DMS53 (cell line): ENCODE results near the gene ALDH4A1.

Experiments
- DNase-seq: peaks from one replicate; lab custom pipeline; 2025; lab: John Stamatoyannopoulos, UW

ALDH4A1 gene, protein sequence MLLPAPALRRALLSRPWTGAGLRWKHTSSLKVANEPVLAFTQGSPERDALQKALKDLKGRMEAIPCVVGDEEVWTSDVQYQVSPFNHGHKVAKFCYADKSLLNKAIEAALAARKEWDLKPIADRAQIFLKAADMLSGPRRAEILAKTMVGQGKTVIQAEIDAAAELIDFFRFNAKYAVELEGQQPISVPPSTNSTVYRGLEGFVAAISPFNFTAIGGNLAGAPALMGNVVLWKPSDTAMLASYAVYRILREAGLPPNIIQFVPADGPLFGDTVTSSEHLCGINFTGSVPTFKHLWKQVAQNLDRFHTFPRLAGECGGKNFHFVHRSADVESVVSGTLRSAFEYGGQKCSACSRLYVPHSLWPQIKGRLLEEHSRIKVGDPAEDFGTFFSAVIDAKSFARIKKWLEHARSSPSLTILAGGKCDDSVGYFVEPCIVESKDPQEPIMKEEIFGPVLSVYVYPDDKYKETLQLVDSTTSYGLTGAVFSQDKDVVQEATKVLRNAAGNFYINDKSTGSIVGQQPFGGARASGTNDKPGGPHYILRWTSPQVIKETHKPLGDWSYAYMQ

DNA sequence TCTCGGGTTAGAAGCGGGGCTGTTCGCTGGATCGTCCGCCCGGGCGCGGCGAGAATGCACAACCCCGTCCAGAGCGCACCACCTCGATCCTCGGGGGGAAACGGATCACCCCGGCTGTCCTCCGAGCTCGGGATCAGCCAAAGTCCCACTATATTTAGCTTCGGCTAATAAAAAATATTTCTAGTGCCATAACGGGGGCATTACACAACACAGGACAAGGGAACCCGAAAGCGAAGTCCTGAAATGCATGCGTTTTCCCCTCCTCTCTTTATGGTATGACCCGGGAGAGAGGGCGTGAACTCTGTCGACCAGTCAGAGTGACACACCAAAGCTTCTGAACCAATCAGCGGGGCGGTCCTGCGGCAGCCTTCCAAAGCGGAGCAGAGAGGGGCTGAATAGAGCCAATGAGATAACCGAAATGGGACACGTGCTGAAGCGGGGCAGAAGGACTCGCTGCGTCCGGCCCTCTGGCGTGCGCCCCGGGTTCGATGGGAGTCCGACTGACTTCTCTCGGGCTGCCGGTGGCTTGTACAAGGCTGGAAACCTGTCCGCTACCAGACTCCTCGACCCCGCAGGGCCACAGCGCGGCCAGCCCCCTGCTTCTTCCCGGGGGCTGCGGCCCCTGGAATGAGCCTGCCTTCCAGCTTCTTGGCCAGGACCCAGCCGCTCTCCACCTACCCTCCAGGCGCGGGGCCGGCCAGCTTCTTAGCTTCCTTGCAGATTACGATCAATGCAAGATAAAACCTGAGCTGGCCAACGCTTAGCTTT is at the start of gene ALDH4A1:
TSS of gene ALDH4A1 (minus strand) at position 33 of the 768 bp plus-strand sequence. CDS start at position 1, 32 bp downstream.
- peak; percentile 99 for DNase-seq

- DNase-seq = no peak
These were observed 49.5 kb upstream of the ALDH4A1 start for GRCh38 chr1:18951818-18952391.

DNA sequence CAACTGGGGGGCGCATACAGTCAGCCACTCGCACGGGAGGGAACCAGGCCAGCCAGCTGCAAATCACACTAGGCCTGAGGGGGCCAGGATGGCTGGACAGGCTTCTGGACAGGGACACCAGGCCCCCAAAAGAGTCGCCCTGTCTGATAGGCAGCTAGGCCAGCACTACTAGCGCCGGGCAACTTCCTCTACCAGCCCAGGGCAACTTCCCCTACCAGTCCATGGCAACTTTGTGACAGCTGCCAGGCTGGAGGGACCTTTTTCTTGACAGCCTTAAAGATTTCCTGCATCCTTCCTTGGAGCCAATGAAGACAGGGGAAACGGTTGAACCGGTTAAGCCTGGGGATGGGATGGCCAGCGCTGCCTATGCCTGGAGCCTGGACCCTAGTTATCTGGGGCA is 49.1 kb upstream of the ALDH4A1 start:
- no peak for DNase-seq

GRCh38 chr1:18950401-18951026 is 48.2 kb upstream of the ALDH4A1 start:
- DNase-seq = no peak

- no peak for DNase-seq
These were observed 47.5 kb upstream of the ALDH4A1 start for GRCh38 chr1:18949686-18950400.

DNA sequence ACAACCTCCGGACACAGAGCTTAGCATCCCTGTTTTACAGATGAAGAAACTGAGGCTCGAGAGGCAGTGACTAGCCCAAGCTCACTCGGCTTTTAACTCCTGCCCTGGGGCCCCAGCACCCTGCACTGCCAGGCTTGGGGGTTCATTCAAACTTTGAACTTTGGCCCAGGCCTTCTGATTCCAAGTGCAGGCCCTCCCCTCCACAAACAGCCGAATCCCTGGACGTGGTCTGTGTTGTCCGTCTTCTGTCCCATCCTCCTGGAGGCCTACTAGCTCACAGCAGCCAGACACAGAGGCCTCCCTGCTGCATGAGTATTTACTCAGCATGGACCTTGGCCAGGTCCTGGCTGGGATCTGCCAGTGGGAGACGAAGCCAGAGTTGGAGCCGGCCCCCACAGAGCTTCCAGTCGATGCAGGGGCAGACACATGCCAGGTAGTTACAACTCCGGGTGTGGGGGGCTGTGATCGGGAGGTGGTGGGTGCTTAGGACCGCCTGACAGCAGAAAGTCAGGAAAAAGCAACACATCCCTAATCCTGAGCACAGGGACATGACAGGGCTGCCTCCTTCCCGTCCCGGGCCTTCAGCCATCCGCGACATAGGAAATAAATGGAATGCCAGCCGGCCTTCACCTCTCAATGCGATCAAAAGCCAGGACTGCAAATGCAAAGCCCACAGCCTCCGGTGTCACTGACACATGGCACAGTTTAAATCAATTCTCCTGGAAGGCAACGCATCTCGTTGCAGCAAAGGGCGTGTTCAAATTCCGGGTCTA is 46.7 kb upstream of the ALDH4A1 start:
- DNase-seq = no peak

DNA sequence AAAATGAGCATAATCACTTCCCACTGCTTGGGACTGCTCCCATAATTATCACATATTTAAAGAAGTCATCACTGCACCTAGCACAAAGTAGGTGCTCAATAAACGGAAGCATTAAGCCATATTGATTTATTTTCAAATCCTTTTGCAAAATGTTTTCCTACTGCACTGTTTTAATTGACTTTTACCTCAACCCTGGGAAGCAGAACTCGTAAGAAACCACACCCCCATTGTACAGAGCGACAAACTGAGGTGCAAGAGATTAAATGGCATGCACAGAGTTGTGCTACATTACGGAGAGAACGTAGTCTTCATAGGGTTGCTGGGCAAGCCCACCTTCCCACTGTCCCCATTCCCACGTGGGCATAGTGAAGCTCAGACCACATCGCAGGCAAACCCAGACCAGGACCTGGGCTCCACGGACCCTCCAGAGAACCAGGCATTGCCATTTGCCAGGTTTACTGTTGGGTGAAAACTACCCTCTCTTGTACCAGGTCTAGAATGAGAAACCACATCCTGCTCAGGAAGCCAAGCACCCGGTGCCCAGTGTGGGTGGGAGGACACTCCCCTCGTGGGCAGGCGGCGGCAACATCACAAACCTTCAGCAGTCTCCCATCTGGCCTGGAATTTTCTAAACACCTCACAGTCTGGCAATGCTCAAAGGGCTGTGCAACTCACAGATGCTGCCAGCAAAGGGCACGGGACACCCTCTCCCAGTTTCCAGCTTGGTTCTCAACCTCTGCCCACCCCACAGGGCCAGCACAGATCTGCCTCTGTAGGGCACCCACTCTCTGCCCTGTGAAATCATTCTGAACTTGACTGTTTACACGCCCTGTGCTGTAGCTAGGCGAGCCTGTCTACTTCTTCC is 45.9 kb upstream of the ALDH4A1 start:
- no peak for DNase-seq

DNA sequence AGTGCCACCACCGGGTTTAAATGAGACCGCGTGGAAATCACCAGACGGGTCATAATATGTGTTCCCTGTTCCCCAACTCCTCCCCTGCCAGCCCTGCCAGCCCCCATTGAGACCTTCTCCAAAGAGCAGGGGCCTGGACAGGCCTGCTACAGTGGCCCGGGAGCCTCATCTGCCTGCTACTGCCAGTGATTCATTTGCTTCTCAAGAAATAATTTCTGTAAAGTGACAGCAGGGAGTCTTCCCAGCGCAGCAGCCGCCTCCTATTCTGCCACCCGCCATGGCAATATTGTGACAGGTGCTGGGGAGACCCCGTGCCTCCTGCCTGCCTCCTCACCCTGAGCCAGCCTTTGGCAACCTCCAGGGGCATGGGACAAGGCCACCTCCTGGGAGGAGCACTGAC is 45.2 kb upstream of the ALDH4A1 start:
- no peak for DNase-seq

GRCh38 chr1:18946550-18947381 is 44.4 kb upstream of the ALDH4A1 start:
- no peak for DNase-seq

DNA sequence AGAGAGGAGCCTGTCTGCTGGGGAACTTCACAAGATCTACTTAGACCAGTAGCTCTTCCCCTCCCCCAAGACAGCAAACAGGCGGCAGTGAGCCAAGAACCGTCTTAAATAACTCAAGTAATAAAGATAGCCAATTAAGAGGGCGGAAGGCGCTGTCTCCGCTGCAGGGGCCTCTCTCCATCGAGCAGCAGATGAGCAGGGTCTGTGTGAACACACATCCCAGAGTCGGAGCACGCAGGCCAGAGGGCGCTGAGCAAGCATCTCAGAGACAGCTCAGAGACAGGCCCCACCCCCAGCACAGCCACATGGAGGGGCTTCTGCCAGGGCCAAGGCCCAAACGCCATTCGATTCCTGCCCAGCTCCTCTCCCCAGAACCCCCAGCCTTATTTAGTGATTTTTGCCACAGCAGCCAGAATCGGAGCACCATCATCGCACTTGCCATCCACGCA is 43.1 kb upstream of the ALDH4A1 start:
- no peak for DNase-seq

GRCh38 chr1:18944810-18945209 is 42.5 kb upstream of the ALDH4A1 start:
- DNase-seq = no peak

GRCh38 chr1:18943914-18944572 is 41.7 kb upstream of the ALDH4A1 start:
- no peak for DNase-seq

DNA sequence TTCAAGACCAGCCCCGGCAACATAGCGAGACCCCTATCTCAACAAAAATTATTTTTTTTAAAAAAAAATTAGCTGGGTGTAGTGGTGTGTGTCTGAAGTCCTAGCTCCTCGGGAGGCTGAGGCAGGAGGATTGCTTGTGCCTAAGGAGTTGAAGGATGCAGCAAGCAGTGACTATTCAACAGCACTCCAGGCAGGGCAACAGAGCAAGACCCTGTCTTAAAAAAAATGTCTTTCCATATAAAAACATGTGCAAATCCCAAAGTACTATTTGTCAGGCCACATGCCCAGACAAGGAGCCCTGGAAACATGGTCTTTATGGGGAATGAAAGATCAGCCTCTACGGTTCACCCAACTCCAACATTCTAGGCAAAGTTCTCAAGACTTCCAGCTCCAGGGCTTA is 40.8 kb upstream of the ALDH4A1 start:
- DNase-seq = no peak

- no peak for DNase-seq
These were observed 40.0 kb upstream of the ALDH4A1 start for GRCh38 chr1:18942340-18942739.

DNA sequence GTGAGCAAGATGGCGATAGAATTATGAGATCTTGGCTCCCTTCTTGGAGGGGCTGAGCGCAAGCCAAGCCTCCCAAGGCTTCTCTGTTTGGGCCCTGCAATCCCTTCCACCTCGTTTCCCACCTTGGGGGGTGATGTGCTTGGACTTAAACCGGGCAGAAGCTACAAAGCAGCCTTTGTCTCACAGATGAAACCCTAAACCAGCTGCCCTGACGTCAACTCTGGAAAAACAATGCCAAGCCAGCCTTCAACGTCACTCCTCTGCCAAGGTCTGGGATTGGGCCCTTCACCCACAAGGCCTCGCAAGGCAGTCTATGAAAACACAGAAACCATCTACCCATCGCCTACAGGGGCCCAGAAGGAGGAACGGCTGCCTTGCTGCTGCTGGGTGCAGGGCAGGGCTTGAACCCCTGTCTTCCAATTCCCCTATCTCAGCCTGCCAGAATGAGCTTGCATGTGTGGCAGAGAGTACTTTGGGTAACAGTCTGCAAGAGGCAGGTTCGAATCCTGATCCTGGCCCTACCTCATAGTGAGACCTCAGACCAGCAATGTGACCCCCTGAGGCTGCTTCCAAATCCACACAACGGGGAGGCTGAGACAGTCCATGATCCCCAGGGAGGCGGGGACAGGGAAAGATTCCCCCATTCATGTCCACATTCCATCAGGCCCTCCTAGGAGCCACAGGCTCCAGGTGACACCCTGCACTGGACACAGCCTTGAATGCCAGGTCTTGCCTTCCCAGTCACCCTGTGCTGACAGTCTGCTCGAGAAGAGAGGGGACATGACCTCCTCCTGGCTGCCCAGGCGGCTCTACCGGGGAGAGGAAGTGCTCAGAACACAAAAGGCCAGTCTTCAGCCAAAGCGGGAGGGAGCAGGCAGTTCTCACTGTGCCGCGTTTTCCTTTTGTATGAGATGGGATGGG is 39.1 kb upstream of the ALDH4A1 start:
- DNase-seq = peak; percentile 37

- DNase-seq = no peak
These were observed 38.1 kb upstream of the ALDH4A1 start for GRCh38 chr1:18940303-18941020.
